T1000 (cell line): Measurements from ENCODE around the gene SLC39A13.

Source experiments
- DNase-seq: peaks from one replicate; lab custom pipeline; 2025; ENCODE audit warnings: mixed read lengths; lab: John Stamatoyannopoulos, UW

SLC39A13 gene

DNA sequence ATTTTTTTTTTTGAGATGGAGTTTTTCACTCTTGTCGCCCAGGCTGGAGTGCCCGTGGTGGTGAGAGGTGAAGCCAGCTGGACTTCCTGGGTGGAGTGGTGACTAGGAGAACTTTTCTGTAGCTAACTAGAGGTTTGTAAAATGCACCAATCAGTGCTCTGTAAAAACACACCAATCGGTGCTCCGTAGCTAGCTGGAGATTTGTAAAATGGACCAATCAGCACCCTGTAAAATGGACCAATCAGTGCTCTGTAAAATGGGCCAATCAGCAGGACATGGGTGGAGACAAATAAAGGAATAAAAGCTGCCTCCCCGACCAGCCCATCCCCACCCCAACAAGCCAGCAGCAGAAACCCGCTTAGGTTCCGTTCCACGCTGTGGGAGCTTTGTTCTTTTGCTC, 45.0 kb downstream of the SLC39A13 start:
- no peak for DNase-seq

DNA sequence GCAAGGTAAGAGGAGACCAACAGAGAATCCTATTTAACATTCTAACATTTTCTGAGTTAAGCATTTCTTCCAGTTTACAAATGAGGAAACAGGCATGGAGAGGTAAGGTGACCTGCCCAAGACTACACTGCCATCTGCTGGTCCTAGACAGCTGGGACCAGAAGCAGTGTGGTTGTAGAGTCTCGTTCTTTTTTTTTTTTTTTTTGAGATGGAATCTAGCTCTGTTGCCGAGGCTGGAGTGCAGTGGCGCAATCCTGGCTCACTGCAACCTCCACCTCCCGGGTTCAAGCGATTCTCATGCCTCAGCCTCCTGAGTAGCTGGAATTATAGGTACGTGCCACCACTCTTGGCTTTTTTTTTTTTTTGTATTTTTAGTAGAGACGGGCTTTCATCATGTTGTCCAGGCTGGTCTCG, 45.9 kb downstream of the SLC39A13 start:
- DNase-seq, result peak; percentile 13

DNA sequence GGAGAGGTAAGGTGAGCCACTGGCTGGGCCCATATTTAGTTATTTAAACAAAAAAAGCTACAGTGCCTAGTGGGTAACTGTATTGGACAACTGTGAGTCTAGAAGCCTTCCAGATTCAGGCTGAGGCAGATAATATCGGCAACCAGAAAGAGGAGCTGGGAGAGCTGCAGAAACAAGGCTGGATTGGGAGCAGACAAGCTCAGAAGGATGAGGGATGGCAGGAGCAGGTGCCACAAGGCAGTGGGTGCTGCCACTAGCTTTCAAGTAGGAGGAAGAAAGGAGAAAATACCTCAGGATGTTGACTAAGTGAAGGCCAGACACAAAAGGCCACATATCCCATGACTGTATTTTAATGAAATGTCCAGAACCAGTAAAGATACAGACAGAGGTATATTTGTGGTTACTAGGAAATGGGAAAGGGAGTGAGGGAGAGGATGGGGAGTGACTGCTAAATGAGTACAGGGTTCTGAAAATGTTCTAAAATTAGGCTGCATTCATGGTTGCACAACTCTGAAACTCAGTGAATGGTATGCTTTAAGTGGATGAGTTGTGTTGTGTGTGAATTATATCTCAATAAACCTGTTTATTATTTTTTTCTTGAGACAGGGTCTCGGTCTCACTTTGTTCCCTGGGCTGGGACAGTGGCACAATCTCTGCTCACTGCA, 52.3 kb downstream of the SLC39A13 start:
- DNase-seq, result no peak

DNA sequence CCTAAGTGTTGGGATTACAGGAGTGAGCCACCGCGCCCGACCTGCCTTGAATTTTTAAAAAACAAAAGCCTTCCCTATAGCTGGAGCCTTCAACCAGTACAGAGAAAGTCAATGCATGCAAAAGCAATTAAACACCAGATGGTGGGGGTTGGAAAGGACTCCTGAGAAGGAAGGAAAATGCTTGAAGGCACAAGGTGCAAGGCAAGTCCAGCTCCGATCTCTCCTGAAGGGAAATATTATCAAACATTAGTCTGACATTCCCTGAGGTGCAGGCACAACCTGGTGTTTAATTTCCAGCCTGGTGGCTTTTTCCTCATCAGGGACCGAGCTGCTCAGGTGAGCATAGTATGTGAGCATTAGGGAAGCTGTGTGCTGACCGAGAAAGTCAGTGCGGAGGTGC, 53.5 kb downstream of the SLC39A13 start:
- DNase-seq, result no peak

DNA sequence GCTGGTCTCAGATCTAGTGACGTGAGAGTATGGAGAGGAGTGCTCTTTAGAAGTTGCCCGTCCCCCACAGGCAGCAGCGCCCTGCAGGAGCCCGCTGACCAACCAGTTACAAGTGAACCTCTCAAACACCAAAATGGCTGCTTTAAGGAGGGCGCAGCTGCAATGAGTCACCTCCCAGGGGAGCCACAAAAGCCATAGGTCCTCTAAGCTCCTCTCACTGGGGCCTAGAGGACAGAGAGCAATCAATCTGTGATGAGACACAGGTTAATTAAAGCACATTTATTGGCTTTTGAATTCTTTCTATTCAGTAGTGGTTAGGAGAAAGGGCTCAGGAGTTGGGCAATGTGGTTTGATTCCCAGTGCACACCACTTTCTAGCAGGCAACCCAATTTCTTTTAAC, 56.1 kb downstream of the SLC39A13 start:
- peak; percentile 75 for DNase-seq
